HPDE6-E6E7 (cell line): Measurements from ENCODE around the gene ROM1.
"Not testable (repeated sequence)": the region's sequence is repeated elsewhere in the genome, so short reads cannot be mapped to it uniquely, and the experiment has no call there.

Source experiments
- DNase-seq: peaks from one replicate; pipeline ENCODE4 v3.0.0; 2011; ENCODE audit warnings: missing footprints; ENCODE audit errors: extremely low spot score

The ROM1 gene

GRCh38 chr11:62585356-62585755 is 27.7 kb upstream of the ROM1 start:
- DNase-seq = not testable (repeated sequence)

DNA sequence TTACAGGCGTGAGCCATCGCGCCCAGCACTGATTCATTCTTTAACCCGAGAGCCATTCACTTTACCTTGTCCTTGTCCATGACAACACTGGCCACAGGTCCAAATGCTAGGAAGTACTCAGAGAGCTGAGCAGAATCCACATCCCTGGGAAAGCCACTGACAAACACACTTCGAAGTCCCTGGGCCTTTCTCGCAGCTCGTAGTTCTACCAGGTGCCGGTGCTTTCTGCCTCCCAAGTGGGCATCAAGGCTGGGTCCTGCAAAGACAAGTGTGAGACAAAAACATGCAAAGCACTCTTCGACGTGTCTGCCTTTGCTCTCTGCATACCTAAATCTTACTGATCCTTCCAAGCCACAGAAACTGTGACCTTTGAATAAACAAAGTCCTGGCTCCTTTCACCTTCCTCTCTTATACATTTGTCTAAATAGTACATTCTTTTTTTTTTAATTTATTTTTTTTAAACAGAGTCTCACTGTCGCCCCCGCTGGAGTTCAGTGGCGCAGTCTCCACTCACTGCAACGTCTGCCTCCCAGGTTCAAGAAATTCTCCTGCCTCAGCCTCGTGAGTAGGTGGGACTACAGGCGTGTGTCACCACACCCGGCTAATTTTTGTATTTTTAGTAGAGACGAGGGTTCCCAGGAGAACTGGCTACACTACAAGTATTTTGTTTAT is 24.0 kb upstream of the ROM1 start:
- no peak for DNase-seq

- DNase-seq = peak; percentile 98
Observed at GRCh38 chr11:62591448-62592145, 21.5 kb upstream of the ROM1 start, which contains the start of gene TUT1. TSS of gene TUT1 (minus strand) at chr11:62591523. CDS start at chr11:62591485, 38 bp downstream.

DNA sequence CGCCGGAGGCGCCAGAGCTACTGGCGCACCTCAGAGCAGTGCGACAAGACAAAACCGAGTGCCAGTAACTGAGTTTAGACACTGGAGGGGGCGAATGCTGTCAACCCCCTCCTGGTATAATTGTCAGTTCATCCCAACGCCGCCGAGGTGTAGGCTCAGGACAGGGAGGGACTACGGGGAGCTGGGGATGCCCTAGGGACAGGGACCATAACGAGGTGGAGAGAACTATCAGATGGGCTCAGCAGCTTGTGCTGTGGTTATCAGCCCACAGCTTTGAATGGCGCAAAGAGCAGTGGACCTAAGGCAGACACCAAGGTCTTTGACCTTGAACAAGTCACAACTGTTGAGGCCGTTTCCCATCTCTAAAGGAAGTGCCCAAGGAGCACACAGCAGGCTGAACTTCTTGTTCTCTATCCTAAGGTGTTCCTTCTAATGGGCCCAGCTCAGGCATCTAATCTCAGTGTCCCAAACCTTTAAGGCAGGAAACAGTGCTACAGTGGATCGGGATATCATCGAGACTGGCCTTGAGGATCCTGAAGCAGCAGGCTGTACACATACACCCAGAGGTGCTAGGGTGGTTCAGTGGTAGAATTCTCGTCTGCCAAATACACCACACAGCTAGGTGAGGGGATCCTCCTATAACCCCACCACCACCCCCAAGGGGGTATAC is 20.8 kb upstream of the ROM1 start:
- DNase-seq = no peak

- DNase-seq = no peak
Observed at GRCh38 chr11:62592989-62593421, 20.1 kb upstream of the ROM1 start.

GRCh38 chr11:62593434-62594044 is 19.5 kb upstream of the ROM1 start:
- no peak for DNase-seq

- DNase-seq = no peak
Observed at GRCh38 chr11:62595124-62595523, 17.9 kb upstream of the ROM1 start.

GRCh38 chr11:62599069-62599696 is 13.9 kb upstream of the ROM1 start:
- peak; percentile 88 for DNase-seq

DNA sequence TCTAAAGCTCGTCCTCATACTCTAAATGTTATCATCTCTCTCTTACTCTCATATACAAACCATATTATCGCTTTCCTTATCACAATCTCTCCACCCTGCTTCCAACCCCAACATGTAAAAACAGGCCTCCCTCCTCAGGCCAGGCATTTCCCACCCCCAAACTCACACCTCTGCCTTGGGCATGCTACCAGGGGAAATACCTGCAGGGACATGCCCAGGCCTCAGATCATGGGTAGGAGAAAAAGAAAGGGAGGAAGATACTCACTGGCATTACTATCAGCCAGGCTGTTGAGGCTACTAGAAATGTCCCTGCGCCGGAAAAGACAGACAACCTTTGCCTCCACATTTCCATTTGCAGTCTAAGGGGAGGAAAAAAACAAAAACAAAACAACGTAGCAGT is 13.2 kb upstream of the ROM1 start:
- DNase-seq = peak; percentile 79

- no peak for DNase-seq
Observed at GRCh38 chr11:62600367-62601121, 12.5 kb upstream of the ROM1 start.

DNA sequence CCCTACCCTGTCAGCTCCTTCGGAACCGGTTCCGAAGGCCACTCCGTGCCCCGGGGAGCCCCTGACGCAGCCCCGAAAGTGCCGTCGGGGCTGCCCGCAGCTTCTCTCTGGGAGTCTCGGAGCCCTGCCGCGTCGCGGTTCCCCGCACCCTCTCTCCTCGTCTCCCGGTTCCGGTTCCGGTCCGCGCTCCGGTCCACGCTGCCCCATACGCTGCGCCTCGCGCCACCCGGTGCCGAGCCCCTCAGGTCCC is 12.0 kb upstream of the ROM1 start:
- no peak for DNase-seq

- peak; percentile 83 for DNase-seq
Observed at GRCh38 chr11:62601372-62602140, 11.5 kb upstream of the ROM1 start, which contains the start of gene MTA2. TSS of gene MTA2 (minus strand) at chr11:62601865. CDS start at chr11:62601450, 415 bp downstream.

DNA sequence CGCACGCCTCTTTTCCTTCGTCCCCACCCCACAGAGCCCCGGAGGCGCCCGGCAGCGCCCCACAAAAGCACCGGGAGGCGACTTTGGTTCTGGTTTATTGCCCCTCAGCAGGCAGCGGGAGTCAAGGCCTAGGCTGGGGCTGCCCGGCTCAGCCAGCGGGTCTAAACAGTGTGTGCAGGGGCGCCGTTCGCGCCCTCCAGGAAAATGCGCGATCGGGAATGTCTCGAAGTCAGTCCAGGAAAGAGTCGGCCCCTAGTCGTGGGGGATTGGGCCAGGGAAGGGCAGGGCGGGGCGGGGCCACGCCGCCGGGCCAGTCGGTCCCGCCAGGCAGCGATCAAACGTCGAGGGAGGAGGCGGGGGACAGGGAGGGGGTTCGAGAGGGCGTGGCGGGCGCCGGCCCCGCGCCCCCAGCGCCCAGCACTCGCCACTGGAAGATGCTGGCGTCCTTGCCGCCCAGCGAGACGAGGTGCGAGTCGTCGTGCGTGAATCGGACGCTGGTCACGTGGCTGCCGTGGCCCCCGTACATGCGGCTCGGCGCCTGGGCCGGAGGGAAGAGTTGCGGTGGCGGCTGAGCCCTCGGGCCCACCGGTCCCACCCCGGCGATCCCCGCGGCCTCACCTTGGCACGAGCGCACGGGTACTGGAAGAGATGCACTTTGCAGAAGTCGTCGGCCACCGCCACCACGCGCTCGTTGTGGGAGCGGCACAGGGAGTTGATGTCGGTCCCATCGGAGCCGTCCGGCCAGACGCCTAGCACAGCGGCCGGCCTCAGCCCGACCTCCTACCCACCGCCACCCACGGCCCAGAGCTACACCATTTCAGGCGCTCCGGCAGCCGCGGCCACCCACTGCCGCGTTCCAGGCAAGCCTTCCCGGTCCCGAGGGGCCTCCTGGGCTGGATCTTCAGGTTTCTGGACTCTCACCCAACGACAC is 10.7 kb upstream of the ROM1 start:
- peak; percentile 86 for DNase-seq

DNA sequence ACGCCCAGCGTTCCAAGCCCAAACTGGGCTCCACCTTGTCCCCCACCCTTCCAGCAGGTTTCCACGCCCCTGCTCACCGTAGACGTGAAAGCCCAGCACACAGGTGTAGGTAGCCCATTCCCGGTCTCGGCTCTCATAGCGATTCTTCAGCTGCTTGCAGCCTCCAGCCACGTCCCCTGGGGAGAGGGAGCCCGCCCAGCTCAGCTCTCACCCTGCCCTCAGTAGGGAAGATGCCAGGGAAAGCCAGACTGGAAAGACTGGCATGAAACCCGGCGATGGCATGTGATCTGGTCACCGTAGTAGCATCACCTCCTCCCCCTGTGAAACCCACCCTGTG is 10.0 kb upstream of the ROM1 start:
- no peak for DNase-seq

DNA sequence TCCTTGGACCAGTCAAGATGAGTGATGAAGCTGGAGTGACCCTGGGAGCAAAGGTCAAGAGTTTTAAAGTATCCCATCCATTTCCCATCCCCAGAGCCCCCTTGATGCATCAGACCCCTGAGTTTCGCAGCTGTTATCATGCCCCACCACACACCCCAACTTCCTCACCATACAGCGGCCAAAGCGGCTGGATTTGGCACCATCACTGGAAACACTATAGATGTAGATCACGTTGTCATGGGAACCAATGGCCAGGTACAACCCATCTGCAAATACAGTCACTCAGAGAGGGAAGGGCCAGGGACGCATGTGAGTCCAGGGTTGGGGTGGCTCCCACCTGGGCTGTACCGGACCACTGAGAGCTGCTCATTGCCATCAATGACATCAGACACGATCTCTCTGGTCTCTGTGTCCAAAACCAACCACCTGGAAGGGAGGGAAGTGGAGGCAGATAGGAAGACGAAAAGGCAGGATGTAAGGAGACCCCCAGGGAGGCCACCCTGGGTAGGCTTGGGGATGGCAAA is 9.2 kb upstream of the ROM1 start:
- no peak for DNase-seq

DNA sequence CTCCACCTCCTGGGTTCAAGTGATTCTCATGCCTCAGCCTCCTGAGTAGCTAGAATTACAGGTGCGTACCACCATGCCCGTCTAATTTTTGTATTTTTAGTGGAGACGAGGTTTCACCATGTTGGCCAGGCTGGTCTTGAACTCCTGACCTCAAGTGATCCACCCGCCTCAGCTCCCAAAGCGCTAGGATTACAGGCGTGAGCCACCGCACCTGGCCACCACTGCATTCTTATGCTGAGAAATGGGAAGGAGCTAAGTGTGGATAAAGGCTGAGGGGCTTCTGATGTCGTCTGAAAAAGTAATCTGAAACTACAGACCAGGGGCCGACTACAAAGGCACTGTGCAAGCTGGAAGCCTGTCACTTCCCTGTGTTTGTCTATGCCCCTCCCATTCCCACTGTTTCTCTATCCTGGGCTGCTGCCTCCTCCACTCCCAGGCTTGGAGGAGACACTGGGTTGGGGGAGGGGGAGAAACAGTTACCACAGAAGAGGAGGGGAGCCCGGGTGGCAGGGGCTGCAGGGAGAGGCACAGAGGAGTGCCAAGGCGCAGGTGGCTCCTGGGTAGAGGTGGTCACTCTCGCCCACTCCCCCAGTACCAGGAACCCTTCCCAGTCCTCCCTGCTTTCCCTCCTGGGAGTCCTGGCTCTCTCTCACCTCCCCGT is 8.5 kb upstream of the ROM1 start:
- no peak for DNase-seq

DNA sequence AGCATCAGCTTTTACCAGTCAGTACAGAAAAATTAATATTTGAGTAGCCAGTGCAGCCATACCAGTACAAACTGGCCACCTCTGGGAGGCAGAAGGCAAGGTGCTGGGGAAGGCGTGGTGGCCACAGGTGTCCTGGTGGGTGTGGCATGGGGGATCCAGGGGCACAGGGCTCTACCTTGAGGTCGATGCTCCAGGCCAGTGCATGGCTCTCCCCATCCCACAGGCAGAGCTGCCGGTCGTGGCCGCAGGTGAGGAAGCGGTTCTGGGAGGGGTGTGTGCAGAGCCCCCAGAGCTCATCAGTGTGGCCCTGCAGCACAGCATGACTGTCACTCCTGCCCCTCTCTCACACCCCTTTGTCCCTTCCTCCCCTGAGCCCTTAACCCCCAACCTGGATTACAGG is 7.6 kb upstream of the ROM1 start:
- no peak for DNase-seq

GRCh38 chr11:62605902-62606301 is 7.2 kb upstream of the ROM1 start:
- no peak for DNase-seq

- DNase-seq = no peak
Observed at GRCh38 chr11:62607714-62608113, 5.3 kb upstream of the ROM1 start.
